ENCODE data around the gene GALNT12.

Gene GALNT12

GRCh38 chr9:98773721-98774120 lies 33.7 kb upstream of the GALNT12 start:
- no peak overlapping the region for H3K9ac ChIP-seq (ENCODE audit: low read depth, low read length)
- no peaks in the 10 kb centered on the region for H3K9me3 ChIP-seq (ENCODE audit: insufficient read depth, low read depth, low read length)
- no peaks in the 10 kb centered on the region for H3K27me3 ChIP-seq (ENCODE audit: insufficient read depth, low read length)
- no peaks in the 10 kb centered on the region for H3K4me1 ChIP-seq (ENCODE audit: insufficient read depth, low read length)
- H3K27ac ChIP-seq (ENCODE audit: low read length) = no peak overlapping the region
- H3K4me3 ChIP-seq (ENCODE audit: low read length) = no peak overlapping the region
- peaks cover 69% of the 10 kb centered on the region for H3K36me3 ChIP-seq (ENCODE audit: insufficient read depth, low read depth, low read length)

- no peak overlapping the region for H3K9ac ChIP-seq (ENCODE audit: low read depth, low read length)
- no peak overlapping the region for H3K27ac ChIP-seq (ENCODE audit: low read length)
- no peaks in the 10 kb centered on the region for H3K4me1 ChIP-seq (ENCODE audit: insufficient read depth, low read length)
- no peaks in the 10 kb centered on the region for H3K27me3 ChIP-seq (ENCODE audit: insufficient read depth, low read length)
- no peaks in the 10 kb centered on the region for H3K9me3 ChIP-seq (ENCODE audit: insufficient read depth, low read depth, low read length)
- H3K4me3 ChIP-seq (ENCODE audit: low read length) = no peak overlapping the region
- peaks cover 62% of the 10 kb centered on the region for H3K36me3 ChIP-seq (ENCODE audit: insufficient read depth, low read depth, low read length)
These were observed 32.7 kb upstream of the GALNT12 start for GRCh38 chr9:98774746-98775145.

- no peaks in the 10 kb centered on the region for H3K4me1 ChIP-seq (ENCODE audit: insufficient read depth, low read length)
- no peak overlapping the region for H3K4me3 ChIP-seq (ENCODE audit: low read length)
- no peak overlapping the region for H3K9ac ChIP-seq (ENCODE audit: low read depth, low read length)
- H3K27ac ChIP-seq (ENCODE audit: low read length) = no peak overlapping the region
- H3K9me3 ChIP-seq (ENCODE audit: insufficient read depth, low read depth, low read length) = no peaks in the 10 kb centered on the region
- H3K27me3 ChIP-seq (ENCODE audit: insufficient read depth, low read length) = no peaks in the 10 kb centered on the region
- H3K36me3 ChIP-seq (ENCODE audit: insufficient read depth, low read depth, low read length) = peaks cover 56% of the 10 kb centered on the region
These were observed 31.5 kb upstream of the GALNT12 start for GRCh38 chr9:98775831-98776441.

GRCh38 chr9:98777618-98778017 lies 29.9 kb upstream of the GALNT12 start:
- Histone ChIP-seq H3K36me3 (ENCODE audit: insufficient read depth, low read depth, low read length) (peaks cover 56% of the 10 kb centered on the region), H3K4me1 (ENCODE audit: insufficient read depth, low read length) (no peaks in the 10 kb centered on the region), H3K27ac (ENCODE audit: low read length) (no peak overlapping the region)

GRCh38 chr9:98778251-98778650 lies 29.2 kb upstream of the GALNT12 start:
- H3K9me3 ChIP-seq (ENCODE audit: insufficient read depth, low read depth, low read length) = no peaks in the 10 kb centered on the region
- no peaks in the 10 kb centered on the region for H3K4me1 ChIP-seq (ENCODE audit: insufficient read depth, low read length)
- H3K4me3 ChIP-seq (ENCODE audit: low read length) = no peak overlapping the region
- H3K27me3 ChIP-seq (ENCODE audit: insufficient read depth, low read length) = no peaks in the 10 kb centered on the region
- no peak overlapping the region for H3K9ac ChIP-seq (ENCODE audit: low read depth, low read length)
- H3K36me3 ChIP-seq (ENCODE audit: insufficient read depth, low read depth, low read length) = peaks cover 56% of the 10 kb centered on the region
- H3K27ac ChIP-seq (ENCODE audit: low read length) = no peak overlapping the region

More at GRCh38 chr9:98777618-98778017, 29.9 kb upstream of the GALNT12 start:
- Histone ChIP-seq H3K9ac (ENCODE audit: low read depth, low read length) (no peak overlapping the region), H3K4me3 (ENCODE audit: low read length) (no peak overlapping the region), H3K27me3 (ENCODE audit: insufficient read depth, low read length) (no peaks in the 10 kb centered on the region), H3K9me3 (ENCODE audit: insufficient read depth, low read depth, low read length) (no peaks in the 10 kb centered on the region)

GRCh38 chr9:98778711-98779530 lies 28.5 kb upstream of the GALNT12 start:
- H3K27ac ChIP-seq (ENCODE audit: low read length) = no peak overlapping the region
- H3K9me3 ChIP-seq (ENCODE audit: insufficient read depth, low read depth, low read length) = no peaks in the 10 kb centered on the region
- no peaks in the 10 kb centered on the region for H3K4me1 ChIP-seq (ENCODE audit: insufficient read depth, low read length)
- no peak overlapping the region for H3K9ac ChIP-seq (ENCODE audit: low read depth, low read length)
- H3K27me3 ChIP-seq (ENCODE audit: insufficient read depth, low read length) = no peaks in the 10 kb centered on the region
- H3K4me3 ChIP-seq (ENCODE audit: low read length) = no peak overlapping the region
- peaks cover 54% of the 10 kb centered on the region for H3K36me3 ChIP-seq (ENCODE audit: insufficient read depth, low read depth, low read length)

GRCh38 chr9:98780059-98780749 lies 27.3 kb upstream of the GALNT12 start:
- no peaks in the 10 kb centered on the region for H3K9me3 ChIP-seq (ENCODE audit: insufficient read depth, low read depth, low read length)
- no peak overlapping the region for H3K4me3 ChIP-seq (ENCODE audit: low read length)
- H3K36me3 ChIP-seq (ENCODE audit: insufficient read depth, low read depth, low read length) = peaks cover 57% of the 10 kb centered on the region
- H3K27me3 ChIP-seq (ENCODE audit: insufficient read depth, low read length) = no peaks in the 10 kb centered on the region
- H3K9ac ChIP-seq (ENCODE audit: low read depth, low read length) = no peak overlapping the region
- H3K4me1 ChIP-seq (ENCODE audit: insufficient read depth, low read length) = no peaks in the 10 kb centered on the region
- no peak overlapping the region for H3K27ac ChIP-seq (ENCODE audit: low read length)

- Histone ChIP-seq H3K9ac (ENCODE audit: low read depth, low read length) (no peak overlapping the region), H3K4me1 (ENCODE audit: insufficient read depth, low read length) (no peaks in the 10 kb centered on the region), H3K9me3 (ENCODE audit: insufficient read depth, low read depth, low read length) (no peaks in the 10 kb centered on the region), H3K4me3 (ENCODE audit: low read length) (no peak overlapping the region), H3K27ac (ENCODE audit: low read length) (no peak overlapping the region), H3K27me3 (ENCODE audit: insufficient read depth, low read length) (no peaks in the 10 kb centered on the region), H3K36me3 (ENCODE audit: insufficient read depth, low read depth, low read length) (peaks cover 53% of the 10 kb centered on the region)
These were observed 25.7 kb upstream of the GALNT12 start for GRCh38 chr9:98781588-98782383.

GRCh38 chr9:98783518-98784226 lies 23.8 kb upstream of the GALNT12 start:
- Histone ChIP-seq H3K36me3 (ENCODE audit: insufficient read depth, low read depth, low read length) (peaks cover 48% of the 10 kb centered on the region), H3K27me3 (ENCODE audit: insufficient read depth, low read length) (no peaks in the 10 kb centered on the region), H3K9ac (ENCODE audit: low read depth, low read length) (no peak overlapping the region), H3K27ac (ENCODE audit: low read length) (no peak overlapping the region), H3K4me3 (ENCODE audit: low read length) (no peak overlapping the region), H3K9me3 (ENCODE audit: insufficient read depth, low read depth, low read length) (no peaks in the 10 kb centered on the region), H3K4me1 (ENCODE audit: insufficient read depth, low read length) (no peaks in the 10 kb centered on the region)

GRCh38 chr9:98784831-98785806 lies 22.4 kb upstream of the GALNT12 start:
- no peaks in the 10 kb centered on the region for H3K27me3 ChIP-seq (ENCODE audit: insufficient read depth, low read length)
- no peak overlapping the region for H3K9ac ChIP-seq (ENCODE audit: low read depth, low read length)
- H3K36me3 ChIP-seq (ENCODE audit: insufficient read depth, low read depth, low read length) = peaks cover 61% of the 10 kb centered on the region
- no peak overlapping the region for H3K4me3 ChIP-seq (ENCODE audit: low read length)
- H3K27ac ChIP-seq (ENCODE audit: low read length) = no peak overlapping the region
- no peaks in the 10 kb centered on the region for H3K9me3 ChIP-seq (ENCODE audit: insufficient read depth, low read depth, low read length)
- no peaks in the 10 kb centered on the region for H3K4me1 ChIP-seq (ENCODE audit: insufficient read depth, low read length)
